NT2/D1 (cell line): ENCODE results near the gene TP53I13.

Source experiments
- DNase-seq: peaks from one replicate; pipeline ENCODE4 v3.0.0-alpha.2; 2011; ENCODE audit warnings: low read depth, low spot score
- H3K27me3 ChIP-seq: 2 replicates; pipeline ENCODE4 v1.6.0; 2011; ENCODE audit warnings: mild to moderate bottlenecking; ENCODE audit not compliant: insufficient read length, insufficient read depth
- H3K36me3 ChIP-seq: 2 replicates; pipeline ENCODE4 v1.6.1; 2011; ENCODE audit warnings: mild to moderate bottlenecking, low read length, mixed read lengths; ENCODE audit not compliant: insufficient read depth, insufficient read length
- H3K4me1 ChIP-seq: 2 replicates; pipeline ENCODE4 v1.5.1; 2011; ENCODE audit not compliant: insufficient read depth, insufficient read length
- H3K4me3 ChIP-seq: 2 replicates; pipeline ENCODE4 v1.5.1; 2011; ENCODE audit warnings: low read depth; ENCODE audit not compliant: insufficient read length
- H3K9ac ChIP-seq: 2 replicates; pipeline ENCODE4 v1.6.0; 2011; ENCODE audit warnings: low read depth; ENCODE audit not compliant: insufficient read length
- H3K9me3 ChIP-seq: 2 replicates; pipeline ENCODE4 v1.5.1; 2011; ENCODE audit warnings: mild to moderate bottlenecking, low read length; ENCODE audit not compliant: insufficient read depth
- SUZ12 ChIP-seq: IDR thresholded peaks from 2 replicates; pipeline ENCODE4 v1.6.1; 2011; ENCODE audit not compliant: insufficient read length, insufficient read depth; ENCODE audit errors: extremely low read depth
- YY1 ChIP-seq: IDR thresholded peaks from 2 replicates; pipeline ENCODE4 v1.6.1; 2011; ENCODE audit not compliant: insufficient read length, insufficient read depth
- ZNF274 ChIP-seq: IDR thresholded peaks from 2 replicates; pipeline ENCODE4 v1.6.1; 2011; ENCODE audit warnings: mild to moderate bottlenecking, low read depth, low read length

The TP53I13 gene

GRCh38 chr17:29603109-29603674 is 34.7 kb downstream of the TP53I13 start:
- H3K4me1 ChIP-seq = peaks cover 4% of the 10 kb centered on the region
- DNase-seq = no peak
- TF ChIP-seq YY1 (no peak), SUZ12 (no peak)
- no peaks in the 10 kb centered on the region for H3K9me3 ChIP-seq
- H3K27me3 ChIP-seq = no peaks in the 10 kb centered on the region
- no peaks in the 10 kb centered on the region for H3K36me3 ChIP-seq
- H3K4me3 ChIP-seq = no peak overlapping the region
- no peak overlapping the region for H3K9ac ChIP-seq

DNA sequence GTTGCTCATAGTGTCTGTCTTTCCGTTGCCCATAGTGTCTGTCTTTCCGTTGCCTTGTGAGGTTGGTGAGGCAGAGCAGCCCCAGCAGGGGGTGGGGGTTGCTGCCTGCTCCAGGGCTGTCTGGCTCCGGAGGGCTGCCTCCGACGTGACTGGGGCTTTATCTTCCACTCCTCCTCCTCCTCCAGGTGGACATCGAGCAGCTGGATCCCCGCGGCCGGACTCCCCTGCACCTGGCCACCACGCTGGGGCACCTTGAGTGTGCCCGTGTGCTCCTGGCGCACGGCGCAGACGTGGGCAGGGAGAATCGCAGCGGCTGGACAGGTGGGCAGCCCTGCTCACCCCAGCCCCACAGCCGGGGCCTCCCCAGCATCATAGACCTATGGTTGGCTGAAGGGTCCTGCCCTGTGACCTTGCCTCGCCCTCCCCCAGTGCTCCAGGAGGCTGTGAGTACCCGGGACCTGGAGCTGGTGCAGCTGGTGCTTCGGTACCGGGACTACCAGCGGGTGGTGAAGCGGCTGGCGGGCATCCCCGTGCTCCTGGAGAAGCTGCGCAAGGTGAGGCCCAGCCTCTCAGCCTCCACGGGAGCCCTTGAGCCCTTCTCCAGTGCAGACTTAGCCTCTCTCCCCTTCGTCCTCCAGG is 39.2 kb downstream of the TP53I13 start:
- H3K4me3 ChIP-seq = no peak overlapping the region
- no peak for TF ChIP-seq SUZ12
- no peak for TF ChIP-seq YY1
- TF ChIP-seq ZNF274 = no peak
- peaks cover 4% of the 10 kb centered on the region for H3K4me1 ChIP-seq
- H3K9ac ChIP-seq = no peak overlapping the region
- DNase-seq = no peak
- peaks cover under 1% of the 10 kb centered on the region for H3K27me3 ChIP-seq
- peaks cover 8% of the 10 kb centered on the region; the same call in 1 of the 2 replicates for H3K9me3 ChIP-seq
- no peaks in the 10 kb centered on the region for H3K36me3 ChIP-seq

DNA sequence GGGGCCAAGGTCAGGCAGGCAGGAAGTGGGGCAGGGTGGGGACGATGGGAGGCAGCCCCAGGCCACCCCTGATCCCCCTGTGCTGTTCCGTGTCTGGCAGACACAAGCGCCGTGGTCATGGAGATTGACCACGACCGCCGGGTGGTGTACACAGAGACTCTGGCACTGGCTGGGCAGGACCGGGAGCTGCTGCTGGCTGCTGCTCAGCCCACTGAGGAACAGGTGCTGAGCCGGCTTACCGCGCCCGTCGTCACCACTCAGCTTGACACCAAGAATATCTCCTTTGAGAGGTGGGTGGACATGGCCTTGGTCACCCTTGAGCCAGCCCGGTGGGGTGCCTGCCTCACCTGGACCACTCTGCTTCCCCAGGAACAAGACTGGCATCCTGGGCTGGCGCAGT is 40.5 kb downstream of the TP53I13 start:
- Histone ChIP-seq H3K36me3 (no peaks in the 10 kb centered on the region), H3K9ac (no peak overlapping the region), H3K27me3 (peaks cover 5% of the 10 kb centered on the region), H3K4me3 (no peak overlapping the region), H3K9me3 (peaks cover 13% of the 10 kb centered on the region; the same call in 1 of the 2 replicates), H3K4me1 (peaks cover 4% of the 10 kb centered on the region)
- TF ChIP-seq ZNF274 (no peak), YY1 (no peak), SUZ12 (no peak)
- DNase-seq = no peak

- H3K36me3 ChIP-seq = no peaks in the 10 kb centered on the region
- no peak for TF ChIP-seq ZNF274
- TF ChIP-seq SUZ12 = no peak
- no peak for TF ChIP-seq YY1
- H3K9me3 ChIP-seq = peaks cover 13% of the 10 kb centered on the region; the same call in 1 of the 2 replicates
- no peak overlapping the region for H3K9ac ChIP-seq
- no peak for DNase-seq
- peaks cover 18% of the 10 kb centered on the region for H3K27me3 ChIP-seq
- peaks cover 7% of the 10 kb centered on the region for H3K4me1 ChIP-seq
- no peak overlapping the region for H3K4me3 ChIP-seq
These were observed 41.9 kb downstream of the TP53I13 start for GRCh38 chr17:29610395-29610794.

DNA sequence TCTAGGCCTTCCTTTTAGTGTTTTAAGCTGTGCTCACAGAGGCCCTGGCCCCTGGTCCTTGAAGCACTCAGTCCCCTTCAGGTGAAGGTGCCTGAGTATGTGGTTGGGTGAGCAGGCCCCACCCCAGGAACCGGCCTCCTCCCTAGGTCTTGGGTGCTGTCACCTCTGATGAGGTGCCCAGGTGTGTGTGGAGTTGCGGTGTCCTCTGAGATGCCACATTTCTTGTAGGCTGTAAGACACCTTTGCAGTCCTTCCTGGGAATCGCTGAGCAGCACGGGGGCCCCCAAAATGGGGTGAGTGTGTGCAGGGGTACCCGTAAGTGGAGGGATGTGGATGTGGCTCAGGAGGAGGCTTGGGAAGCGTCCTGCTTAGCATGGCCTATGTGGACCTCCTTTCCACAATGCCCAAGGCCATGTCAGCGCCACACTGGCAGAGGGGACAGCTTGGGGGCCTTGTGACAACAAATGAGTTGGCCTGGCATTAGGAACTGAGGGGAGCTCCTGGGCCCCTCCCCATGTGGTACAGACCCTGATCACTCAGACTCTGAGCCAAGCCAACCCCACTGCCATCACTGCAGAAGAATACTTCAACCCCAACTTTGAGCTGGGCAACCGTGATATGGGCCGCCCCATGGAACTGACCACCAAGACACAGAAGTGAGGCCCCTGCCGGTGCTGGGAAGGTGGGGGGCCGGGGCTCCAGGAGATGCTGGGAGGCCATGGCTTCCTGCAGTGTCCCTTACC is 43.0 kb downstream of the TP53I13 start:
- no peak for TF ChIP-seq SUZ12
- TF ChIP-seq ZNF274 = no peak
- no peak for TF ChIP-seq YY1
- Histone ChIP-seq H3K27me3 (peaks cover 27% of the 10 kb centered on the region), H3K4me3 (no peak overlapping the region), H3K36me3 (no peaks in the 10 kb centered on the region), H3K9ac (no peak overlapping the region), H3K4me1 (peaks cover 9% of the 10 kb centered on the region), H3K9me3 (peaks cover 13% of the 10 kb centered on the region; the same call in 1 of the 2 replicates)
- DNase-seq = no peak

GRCh38 chr17:29612094-29612403 is 43.5 kb downstream of the TP53I13 start:
- Histone ChIP-seq H3K4me3 (no peak overlapping the region), H3K9me3 (peaks cover 13% of the 10 kb centered on the region; the same call in 1 of the 2 replicates), H3K4me1 (peaks cover 9% of the 10 kb centered on the region), H3K27me3 (peaks cover 33% of the 10 kb centered on the region), H3K36me3 (no peaks in the 10 kb centered on the region), H3K9ac (no peak overlapping the region)
- TF ChIP-seq YY1 (no peak), SUZ12 (no peak), ZNF274 (no peak)
- no peak for DNase-seq
